Breast epithelium (tissue), 4 donors: ENCODE results near the gene ABCC12. TPM values are rescaled to one million over a fixed set of nuclear protein-coding genes. Genes with fewer than 3 reads are reported as not detected.
A peak's percentile ranks its signal among the peaks of the same experiment; 100 is the strongest.

Experiments used
- DNase-seq, 2 donors: peaks; one replicate each; pipeline ENCODE4 v3.0.0-alpha.2; 2019; ENCODE audit warnings: low spot score in 2 of 2
- H3K27ac ChIP-seq, 2 donors: fragments of 200-600 bp; sonication (generic) in 1 of 2; one replicate each; pipeline ENCODE4 v1.5.1; 2016 to 2019; ENCODE audit warnings: mild to moderate bottlenecking in 1 of 2
- H3K27me3 ChIP-seq, 2 donors: fragments of 200-600 bp; sonication (generic) in 1 of 2; one replicate each; pipeline versions ENCODE4 v1.5.1 to v1.6.0; 2017 to 2019; ENCODE audit warnings: control low read depth in 1 of 2, mild to moderate bottlenecking in 1 of 2
- H3K36me3 ChIP-seq: fragments of 200-600 bp; one replicate; pipeline ENCODE4 v1.5.1; 2019
- H3K4me1 ChIP-seq, 2 donors: fragments of 200-600 bp; sonication (generic); one replicate each; pipeline ENCODE4 v1.5.1; 2016 to 2019; ENCODE audit warnings: control low read depth in 1 of 2
- H3K4me3 ChIP-seq, 3 donors: fragments of 200-600 bp; sonication (generic); 1 replicate in 2 of 3; 2 replicates in 1 of 3; pipeline ENCODE4 v1.5.1; 2016 to 2019; ENCODE audit warnings: mild to moderate bottlenecking in 3 of 3, moderate library complexity in 2 of 3
- H3K9me3 ChIP-seq, 2 donors: fragments of 200-600 bp; sonication (generic) in 1 of 2; one replicate each; pipeline ENCODE4 v1.5.1; 2016 to 2019; ENCODE audit warnings: control low read depth in 1 of 2
- POLR2A ChIP-seq: fragments of 450-650 bp; IDR thresholded peaks from one replicate; pipeline ENCODE4 v1.6.1; 2016; ENCODE audit warnings: antibody characterized with exemption, mild to moderate bottlenecking, moderate library complexity
- POLR2AphosphoS5 ChIP-seq, 3 donors: sonication (generic); formaldehyde crosslinking; IDR thresholded peaks; one replicate each; pipeline ENCODE4 v1.6.1; 2017; ENCODE audit warnings: antibody characterized with exemption in 3 of 3
- intact Hi-C: fragments of 100-400 bp; cut with DNase I; formaldehyde crosslinking; loops from one replicate; pipeline ENCODE4 v1.15.1; 2023; ENCODE audit warnings: low total_unique reads
- total RNA-seq, 3 donors: library from RNA; depleted of rRNA; stranded (reverse); fragments of >200 nt; gene quantifications; one replicate each; pipeline ENCODE4 v1.1.0, GENCODE V29; 2016
- TF ChIP-seq, protein P1 (sequence below), 3 donors: fragments of 450-650 bp; IDR thresholded peaks; one replicate each; pipeline ENCODE4 v1.5.1; 2016 to 2017; ENCODE audit warnings: antibody characterized with exemption in 3 of 3, mild to moderate bottlenecking in 3 of 3, moderate library complexity in 3 of 3

Gene ABCC12
- 1 to 10 TPM in 1 of 3 donors, under 1 TPM in 1, not detected in 1; 0.15 to 1.6 TPM for total RNA-seq

DNA sequence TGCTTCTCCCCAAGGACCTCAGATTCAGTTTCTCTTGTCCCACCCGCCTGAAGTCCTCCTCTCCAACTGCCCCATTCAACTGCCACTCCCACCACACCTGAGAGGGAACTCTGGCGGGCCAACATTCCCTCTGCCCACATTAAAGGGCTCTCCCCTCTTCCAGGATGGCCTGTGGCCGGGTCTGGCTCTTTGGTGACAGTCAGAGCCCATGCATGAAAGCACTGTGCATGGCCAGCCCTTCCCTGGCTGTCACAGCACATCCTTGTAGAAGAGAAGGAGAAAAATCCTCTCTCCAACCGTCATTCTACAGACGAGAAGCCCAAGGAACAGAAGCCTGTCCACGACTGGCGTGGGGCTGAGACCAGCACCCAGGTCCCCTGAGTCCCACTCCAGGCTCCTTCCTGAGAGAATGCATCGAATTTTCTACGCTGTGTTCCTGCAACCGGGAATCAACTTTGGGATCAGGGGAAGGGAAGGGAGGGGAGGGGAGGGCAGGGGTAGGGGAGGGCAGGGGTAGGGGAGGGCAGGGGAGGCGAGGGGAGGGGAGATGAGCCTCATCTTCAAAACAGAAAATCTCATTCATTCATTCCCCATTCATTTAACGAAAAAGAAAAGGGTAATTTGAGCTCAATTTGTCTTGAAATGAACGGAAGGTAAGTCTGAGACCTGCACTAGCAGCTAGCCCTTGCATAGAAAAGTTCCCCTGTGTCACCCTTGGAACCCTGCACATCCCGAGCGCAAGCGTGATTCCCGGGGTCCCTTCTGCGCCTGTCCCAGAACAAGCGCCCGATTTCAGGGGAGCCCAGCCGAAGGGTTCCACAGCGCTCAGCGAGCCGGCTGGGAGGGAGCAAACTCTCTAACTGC is at the start of gene ABCC12:
Gene ABCC12, minus strand, starts transcription at position 68 of the 864 bp plus-strand sequence. CDS start 9,569 bp downstream, outside the sequence.
- peak in 1 of 2 donors; percentile 38 for DNase-seq
- H3K27me3 ChIP-seq: no peaks in the 10 kb centered on the region
- H3K4me3 ChIP-seq: no peak within 1 kb of the TSS
- H3K4me1 ChIP-seq: no peaks in the 10 kb centered on the region
- H3K9me3 ChIP-seq: no peaks in the 10 kb centered on the region
- TF ChIP-seq POLR2A: no peak
- TF ChIP-seq, protein P1, sequence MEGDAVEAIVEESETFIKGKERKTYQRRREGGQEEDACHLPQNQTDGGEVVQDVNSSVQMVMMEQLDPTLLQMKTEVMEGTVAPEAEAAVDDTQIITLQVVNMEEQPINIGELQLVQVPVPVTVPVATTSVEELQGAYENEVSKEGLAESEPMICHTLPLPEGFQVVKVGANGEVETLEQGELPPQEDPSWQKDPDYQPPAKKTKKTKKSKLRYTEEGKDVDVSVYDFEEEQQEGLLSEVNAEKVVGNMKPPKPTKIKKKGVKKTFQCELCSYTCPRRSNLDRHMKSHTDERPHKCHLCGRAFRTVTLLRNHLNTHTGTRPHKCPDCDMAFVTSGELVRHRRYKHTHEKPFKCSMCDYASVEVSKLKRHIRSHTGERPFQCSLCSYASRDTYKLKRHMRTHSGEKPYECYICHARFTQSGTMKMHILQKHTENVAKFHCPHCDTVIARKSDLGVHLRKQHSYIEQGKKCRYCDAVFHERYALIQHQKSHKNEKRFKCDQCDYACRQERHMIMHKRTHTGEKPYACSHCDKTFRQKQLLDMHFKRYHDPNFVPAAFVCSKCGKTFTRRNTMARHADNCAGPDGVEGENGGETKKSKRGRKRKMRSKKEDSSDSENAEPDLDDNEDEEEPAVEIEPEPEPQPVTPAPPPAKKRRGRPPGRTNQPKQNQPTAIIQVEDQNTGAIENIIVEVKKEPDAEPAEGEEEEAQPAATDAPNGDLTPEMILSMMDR (IDR thresholded peaks at IDR 0.05): no peak
- no peak for TF ChIP-seq POLR2AphosphoS5 (IDR thresholded peaks at IDR 0.05)
- H3K36me3 ChIP-seq: no peaks in the 10 kb centered on the region
- intact Hi-C loops: no loop called here
- no peak within 1 kb of the TSS for H3K27ac ChIP-seq

DNA sequence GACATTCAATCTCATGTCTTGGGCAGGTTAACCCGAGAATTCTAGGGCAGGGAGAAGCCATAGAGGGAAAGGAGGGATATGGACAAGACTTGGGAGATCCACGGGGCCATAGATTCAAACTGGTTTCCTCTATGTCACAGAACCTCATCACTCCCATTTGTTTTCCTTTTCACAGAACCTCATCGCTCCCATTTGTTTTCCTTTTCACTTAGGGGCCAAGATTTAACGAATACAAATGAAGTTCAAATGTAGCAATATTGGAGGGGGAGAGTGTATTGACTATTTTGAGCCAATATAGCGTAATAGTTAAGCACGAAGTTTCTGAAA is 49.0 kb upstream of the ABCC12 start:
- Histone ChIP-seq H3K27me3 (no peaks in the 10 kb centered on the region), H3K4me1 (no peaks in the 10 kb centered on the region), H3K27ac (no peak overlapping the region), H3K9me3 (no peaks in the 10 kb centered on the region), H3K4me3 (no peak overlapping the region), H3K36me3 (no peaks in the 10 kb centered on the region)
- no peak for DNase-seq
- intact Hi-C loops: no loop called here
- TF ChIP-seq POLR2AphosphoS5 (IDR thresholded peaks at IDR 0.05) (no peak), POLR2A (no peak)
- TF ChIP-seq, protein P1 (IDR thresholded peaks at IDR 0.05): no peak

DNA sequence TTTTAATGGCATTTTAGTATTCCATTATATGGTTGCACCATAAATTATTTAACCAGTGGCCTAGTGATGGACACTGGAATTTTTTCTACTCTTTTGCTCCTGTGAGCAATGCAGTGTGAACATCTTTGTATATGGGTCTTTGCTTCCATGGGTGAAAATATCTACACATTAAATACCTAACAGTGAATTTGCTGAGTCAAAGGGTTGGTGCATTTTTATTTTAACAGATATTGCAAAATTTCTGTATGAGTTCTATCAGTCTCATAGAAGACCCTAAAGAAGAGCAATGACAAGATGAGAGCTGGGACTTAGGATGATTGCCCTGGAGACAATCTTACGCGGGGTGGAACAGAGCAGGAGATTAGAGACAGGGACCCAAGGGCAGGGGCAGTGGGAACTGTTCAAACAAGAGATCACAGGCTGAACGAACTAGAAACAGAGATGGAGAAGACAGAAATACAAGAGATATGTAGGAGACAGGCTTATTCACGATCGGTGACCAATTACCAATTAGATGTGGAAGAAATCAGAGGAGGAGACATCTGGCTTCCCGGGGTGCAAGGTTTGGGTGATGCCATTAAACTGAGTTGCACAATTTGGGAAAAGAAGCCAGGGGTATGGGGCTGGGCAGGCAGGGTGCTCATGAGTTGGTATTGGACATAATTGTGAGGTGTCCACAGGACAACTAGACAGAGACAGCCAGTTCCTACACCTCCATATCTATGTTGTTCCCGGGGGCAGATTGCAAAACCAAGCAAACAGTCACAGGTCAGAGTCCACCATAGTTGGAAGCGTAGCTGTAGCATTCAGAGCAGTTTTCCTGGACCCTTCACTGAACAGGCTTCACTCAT is 48.4 kb upstream of the ABCC12 start:
- H3K27me3 ChIP-seq: no peaks in the 10 kb centered on the region

DNA sequence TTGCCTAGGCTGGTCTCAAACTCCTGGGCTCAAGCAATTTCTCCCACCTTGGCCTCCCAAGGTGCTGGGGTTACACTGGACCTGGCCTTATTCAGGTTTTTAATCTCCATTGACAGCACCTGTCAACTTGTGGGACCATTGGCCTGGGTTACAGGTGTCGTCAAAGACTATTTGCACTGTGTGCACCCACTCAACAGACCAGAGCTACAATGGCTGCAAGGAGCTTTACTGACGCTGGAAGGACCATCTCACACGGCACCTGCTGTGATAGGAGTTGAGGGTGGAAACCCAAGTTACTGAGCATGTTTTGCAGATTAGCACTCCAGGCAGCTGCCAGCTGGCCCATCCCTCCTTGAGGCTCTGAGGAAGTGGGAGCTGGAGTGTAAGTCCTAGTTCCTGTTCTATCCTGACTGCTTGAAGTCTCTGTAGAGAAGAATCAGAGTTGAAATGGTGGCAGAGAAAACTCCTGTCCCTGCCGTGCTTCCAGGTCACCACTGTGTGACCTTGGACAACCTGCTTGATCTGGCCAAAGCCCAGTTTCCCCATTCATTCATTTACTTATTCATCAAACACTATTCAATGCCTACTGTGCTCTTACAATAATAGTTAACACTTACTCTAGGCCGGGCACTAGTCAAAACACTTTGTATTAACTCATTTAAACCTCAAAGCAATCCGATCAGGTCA is 45.9 kb upstream of the ABCC12 start:
- Histone ChIP-seq H3K4me1 (no peaks in the 10 kb centered on the region), H3K9me3 (no peaks in the 10 kb centered on the region), H3K27ac (no peak overlapping the region), H3K4me3 (no peak overlapping the region), H3K36me3 (no peaks in the 10 kb centered on the region), H3K27me3 (no peaks in the 10 kb centered on the region)
- no peak for DNase-seq
- TF ChIP-seq POLR2AphosphoS5 (IDR thresholded peaks at IDR 0.05): no peak
- TF ChIP-seq, protein P1 (IDR thresholded peaks at IDR 0.05): no peak
- TF ChIP-seq POLR2A: no peak
- intact Hi-C loops: no loop called here

More for the DNA sequence above, 48.4 kb upstream of the ABCC12 start:
- no peaks in the 10 kb centered on the region for H3K36me3 ChIP-seq
- H3K27ac ChIP-seq: no peak overlapping the region
- DNase-seq: no peak
- TF ChIP-seq, protein P1 (IDR thresholded peaks at IDR 0.05): no peak
- TF ChIP-seq POLR2AphosphoS5 (IDR thresholded peaks at IDR 0.05) (no peak), POLR2A (no peak)
- intact Hi-C loops: no loop called here
- no peaks in the 10 kb centered on the region for H3K9me3 ChIP-seq
- H3K4me3 ChIP-seq: no peak overlapping the region
- no peaks in the 10 kb centered on the region for H3K4me1 ChIP-seq
